ENCODE measurements around the gene FASTKD3.
A peak's percentile ranks its signal among the peaks of the same experiment; 100 is the strongest.

The FASTKD3 gene

DNA sequence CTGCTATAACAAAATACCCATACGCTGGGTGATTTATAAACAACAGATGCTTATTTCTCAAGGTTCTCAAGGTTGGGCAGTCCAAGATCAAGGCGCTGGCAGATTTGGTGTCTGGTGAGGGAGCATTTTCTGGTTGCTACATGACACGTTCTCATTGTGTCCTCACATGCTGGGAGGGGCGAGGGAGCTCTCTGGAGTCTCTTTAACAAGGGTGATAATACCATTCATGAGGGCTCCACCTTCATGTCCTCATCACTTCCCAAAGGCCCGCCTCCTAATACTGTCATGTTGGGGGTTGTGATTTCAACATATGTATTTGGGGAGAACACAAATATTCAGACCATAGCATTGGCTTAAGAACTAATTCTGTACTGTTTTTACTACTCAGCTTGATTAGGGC, 22.5 kb downstream of the FASTKD3 start:
- DNase-seq = no peak

DNA sequence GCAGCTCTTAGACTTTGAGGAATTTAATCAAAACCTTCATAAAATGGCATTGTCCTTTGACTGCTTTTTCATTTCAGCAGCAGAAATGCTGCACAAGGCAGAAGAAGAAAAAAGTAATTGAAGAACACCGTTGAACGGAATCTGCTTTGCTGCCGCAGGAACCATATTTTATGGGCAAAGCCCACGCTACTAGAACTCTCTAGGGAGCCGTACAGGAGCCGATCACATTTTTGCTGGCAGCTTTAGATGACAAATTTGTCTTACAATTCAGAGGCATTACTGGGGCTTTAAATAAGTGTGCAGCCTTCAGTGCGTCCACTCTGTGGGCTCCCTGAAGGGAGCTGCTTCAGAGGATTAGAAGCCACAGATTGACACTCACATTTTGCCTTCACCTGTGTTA, 23.3 kb downstream of the FASTKD3 start:
- DNase-seq = no peak

DNA sequence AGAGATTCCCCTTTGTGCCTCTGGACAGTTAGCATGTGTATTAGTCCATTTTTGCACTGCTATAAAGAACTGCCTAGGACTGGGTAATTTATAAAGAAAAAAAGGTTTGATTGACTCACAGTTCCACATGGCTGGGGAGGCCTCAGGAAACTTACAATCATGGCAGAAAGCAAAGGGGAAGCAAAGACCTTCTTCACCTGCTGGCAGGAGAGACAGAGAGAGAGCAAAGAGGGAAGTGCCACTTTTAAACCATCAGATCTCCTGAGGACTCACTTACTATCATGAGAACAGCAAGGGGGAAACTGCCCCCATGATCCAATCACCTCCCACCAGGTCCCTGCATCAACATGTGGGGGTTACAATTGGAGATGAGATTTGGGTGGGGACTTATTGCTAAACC, 23.9 kb downstream of the FASTKD3 start:
- DNase-seq = no peak

DNA sequence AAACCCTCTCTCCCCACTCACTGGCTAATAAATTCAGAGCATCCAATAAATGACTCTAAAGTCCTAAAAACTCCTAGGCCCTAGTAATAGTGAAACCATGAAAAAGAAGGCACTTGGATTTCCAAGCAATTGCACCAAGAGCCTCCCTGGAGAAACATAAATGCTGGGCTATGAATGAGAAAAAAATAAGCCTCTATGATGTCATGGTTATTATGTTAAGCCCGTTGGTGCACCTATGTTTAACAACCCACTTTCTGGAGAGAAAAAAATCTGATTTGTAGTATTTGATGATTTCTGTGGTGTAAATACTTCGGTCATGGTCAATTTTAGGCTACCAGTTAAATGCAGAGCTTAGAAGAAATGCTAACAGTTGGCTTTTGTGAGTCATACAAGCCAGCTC, 26.3 kb downstream of the FASTKD3 start:
- DNase-seq = no peak

DNA sequence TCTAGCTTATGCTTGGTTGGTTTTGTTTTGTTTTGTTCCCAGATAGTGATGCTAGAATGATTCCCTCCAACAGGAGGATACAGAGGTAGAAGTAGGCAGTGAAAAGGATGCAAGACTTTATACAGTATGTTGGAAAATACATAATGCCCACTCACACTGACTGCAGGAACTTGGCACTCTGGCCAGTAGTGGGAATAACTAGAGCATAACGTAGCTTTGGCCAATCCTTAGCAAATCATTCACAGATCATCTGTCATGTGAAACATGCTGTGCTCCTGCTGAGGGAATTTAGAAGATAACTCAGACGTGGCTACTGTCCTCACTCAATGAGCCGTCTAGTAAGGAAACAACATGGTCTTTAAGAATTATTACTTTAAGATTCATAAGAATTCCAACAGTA, 31.4 kb downstream of the FASTKD3 start:
- DNase-seq = no peak

DNA sequence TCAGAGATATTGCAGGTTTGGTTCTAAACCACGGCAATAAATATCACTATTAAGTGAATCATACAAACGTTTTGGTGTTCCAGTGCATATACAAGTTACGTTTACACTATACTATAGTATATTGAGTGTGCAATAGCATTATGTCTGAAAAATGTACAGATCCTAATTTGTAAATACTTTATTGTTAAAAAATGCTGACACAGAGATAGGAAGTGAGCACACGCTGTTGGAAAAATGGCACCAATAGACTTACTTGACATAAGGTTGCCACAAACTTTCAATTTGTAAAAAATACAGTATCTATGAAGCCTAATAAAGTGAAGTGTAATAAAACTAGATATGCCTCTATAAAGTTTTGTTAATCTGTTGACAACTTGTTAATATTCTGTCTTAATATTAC, 33.8 kb downstream of the FASTKD3 start:
- no peak for DNase-seq

DNA sequence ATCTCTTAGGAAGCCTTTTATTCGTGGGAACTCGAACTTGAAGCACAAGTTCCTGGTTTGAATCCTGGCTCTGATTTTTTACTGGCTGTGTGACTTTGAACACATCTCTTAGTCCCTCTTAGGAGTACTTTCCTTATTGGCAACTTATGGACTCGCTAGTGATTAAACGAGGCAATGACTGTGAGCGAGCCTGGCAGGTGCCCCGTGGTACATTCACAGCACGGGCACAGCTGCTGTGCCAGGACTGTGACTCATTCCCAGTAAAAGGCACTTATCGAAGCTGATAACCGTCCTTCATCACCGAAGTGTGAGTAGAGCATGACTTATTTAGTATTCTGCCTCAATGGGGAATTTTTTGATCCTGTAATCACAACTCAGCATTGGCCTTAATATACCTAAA, 40.6 kb downstream of the FASTKD3 start:
- no peak for DNase-seq

DNA sequence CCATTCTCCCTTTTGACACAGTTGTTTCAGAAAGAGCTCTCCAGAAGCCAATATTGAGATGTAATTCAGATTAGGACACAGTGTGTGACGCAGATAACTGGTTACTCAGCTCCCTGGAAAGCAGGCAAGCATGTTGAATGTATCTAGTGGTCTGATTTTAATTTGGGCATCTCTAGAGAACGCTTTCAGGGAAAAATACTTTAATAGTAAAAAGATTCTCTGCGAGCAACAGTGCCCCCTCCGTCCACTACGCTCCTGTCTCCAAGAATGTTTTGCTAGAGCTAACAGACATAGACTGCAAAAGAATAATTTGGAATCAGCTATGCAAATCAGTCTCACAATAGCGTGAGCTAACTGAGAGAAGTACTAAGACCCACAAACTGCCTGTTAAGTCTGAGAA, 41.2 kb downstream of the FASTKD3 start:
- DNase-seq = no peak

DNA sequence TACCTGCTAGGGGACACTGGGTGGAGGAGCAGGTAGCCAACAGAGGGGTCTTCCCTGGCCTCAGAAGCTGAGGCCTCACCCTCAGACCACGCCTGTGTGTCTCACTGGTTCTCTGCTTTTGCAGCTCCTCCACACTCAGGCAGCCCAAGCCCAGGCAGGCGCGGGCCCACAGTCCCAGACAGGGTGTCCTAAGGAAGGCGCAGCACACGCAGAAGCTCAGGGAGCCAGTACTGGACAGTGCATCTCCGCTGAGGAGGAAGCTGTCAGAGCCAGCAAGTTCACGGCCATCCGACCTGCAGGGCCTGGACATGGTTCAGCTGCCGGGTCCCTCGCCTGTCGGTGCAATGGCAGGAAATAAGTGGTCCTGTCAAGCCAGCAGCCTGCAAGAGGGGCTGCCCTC, 43.2 kb downstream of the FASTKD3 start:
- DNase-seq = no peak

DNA sequence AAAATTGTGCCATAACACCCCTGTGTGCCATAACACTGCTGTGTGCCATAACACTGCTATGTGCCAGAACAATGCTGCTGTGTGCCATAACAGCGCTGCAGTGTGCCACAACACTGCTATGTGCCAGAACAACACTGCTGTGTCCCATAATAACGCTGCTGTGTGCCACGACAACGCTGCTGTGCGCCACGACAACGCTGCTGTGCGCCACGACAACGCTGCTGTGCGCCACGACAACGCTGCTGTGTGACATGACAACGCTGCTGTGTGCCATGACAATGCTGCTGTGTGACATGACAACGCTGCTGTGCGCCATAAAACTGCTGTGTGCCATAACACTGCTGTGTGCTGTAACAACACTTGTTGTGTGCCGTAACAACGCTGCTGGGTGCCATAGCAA, 43.8 kb downstream of the FASTKD3 start:
- no peak for DNase-seq

DNA sequence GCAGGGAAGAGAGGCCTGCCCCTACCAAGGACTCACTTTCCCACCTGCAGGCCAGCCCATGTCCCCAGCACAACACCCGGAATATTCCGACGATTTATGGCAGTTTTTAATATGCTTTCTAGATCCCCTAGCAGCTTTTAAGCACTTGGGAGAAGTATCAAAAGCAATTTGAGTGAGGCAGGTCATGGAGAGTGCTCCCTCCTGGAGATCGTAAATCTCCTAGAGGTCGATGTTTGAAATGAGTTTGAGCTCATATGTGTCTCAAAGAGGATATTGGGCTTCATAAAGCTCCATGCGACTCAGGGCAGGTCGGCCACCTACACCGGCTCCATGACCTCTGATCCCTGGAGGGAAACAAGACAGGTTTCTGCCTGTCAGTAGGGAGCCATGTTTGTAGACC, 45.2 kb downstream of the FASTKD3 start:
- DNase-seq = no peak

DNA sequence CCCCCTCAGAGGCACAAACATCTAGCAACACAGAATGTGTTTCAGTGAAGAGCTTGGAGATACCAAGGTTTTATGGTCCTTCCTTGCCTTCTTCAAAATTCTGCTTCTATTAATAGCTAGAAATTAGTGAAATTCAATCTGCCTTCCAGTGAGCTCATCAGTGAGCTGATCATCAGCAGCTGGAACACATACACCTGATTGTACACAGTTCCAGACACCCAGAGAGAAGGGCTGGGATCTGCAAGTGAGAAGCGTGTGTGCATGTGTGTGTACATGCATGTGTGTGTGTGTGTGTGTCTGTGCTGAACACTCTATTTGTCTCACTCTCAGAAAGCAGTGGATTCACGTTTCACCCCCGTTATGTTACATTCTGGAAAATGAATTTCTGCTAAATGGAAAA, 46.4 kb downstream of the FASTKD3 start:
- DNase-seq = no peak

DNA sequence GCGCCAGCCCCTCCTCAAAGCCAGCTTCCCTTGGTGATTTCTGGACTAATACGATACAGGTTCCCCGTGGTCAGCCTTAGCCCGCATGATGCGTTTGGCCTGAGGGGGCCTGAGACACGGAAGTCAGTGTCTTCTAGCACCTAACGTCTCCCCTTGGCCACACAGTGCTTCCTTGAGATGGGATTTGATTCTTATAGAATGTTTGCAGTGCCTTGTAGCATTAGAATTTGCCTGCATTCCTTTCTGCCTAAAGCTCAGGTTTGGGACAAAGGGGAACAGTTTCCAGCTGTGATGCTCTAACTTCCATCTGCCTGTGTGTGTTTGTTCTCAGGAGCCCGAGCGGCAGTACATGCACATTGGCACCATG, 52.3 kb downstream of the FASTKD3 start:
- DNase-seq = no peak

DNA sequence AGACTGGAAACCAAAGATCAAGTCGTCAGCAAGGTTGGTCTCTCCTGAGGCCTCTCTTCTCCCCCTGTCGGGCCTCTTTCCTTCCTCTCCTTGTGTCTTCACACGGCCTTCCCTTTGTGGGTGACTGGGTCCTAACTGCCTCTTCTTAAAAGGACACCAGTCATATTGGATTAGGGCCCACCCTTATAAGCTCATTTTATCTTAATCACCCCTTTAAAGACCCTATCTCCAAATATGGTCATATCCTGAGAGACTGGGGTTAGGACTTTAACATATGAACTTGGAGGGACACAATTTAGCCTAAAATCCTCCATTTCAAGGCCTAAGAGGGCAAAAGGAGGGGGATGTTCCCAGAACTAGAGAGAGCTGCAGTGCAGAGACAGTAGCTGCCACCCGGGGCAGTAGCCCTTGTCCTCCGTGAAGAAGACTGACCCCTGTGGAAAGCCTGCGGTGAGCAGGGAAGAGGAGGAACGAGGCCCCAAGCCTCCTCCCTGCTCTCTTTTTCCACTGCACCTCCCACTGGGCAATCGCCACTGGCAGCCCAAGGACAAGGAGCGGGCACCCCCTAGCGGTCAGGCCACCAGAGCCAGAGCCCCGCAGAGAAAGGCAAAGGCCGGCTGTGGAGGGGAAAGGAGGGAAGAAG, 52.8 kb downstream of the FASTKD3 start:
- peak; percentile 38 for DNase-seq

DNA sequence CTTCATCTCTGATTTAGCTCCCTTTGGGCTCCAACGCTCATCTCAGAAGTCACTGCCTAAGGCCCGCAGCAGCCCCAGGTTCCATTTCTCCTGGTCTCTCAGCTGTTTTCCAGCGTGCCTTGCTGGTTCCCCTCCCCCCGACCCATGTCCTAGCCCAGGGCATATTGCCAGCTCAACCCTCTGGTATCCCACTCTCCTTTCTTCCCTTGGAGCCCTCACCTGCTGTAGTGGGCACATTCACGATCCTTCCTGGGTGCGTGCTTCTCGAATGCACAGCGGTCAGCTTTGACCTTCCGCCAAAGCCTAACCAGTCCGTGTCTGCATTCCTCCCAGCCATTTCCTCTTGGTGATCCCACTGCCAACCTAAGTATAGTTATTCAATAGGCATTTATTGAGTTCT, 54.0 kb downstream of the FASTKD3 start:
- no peak for DNase-seq

DNA sequence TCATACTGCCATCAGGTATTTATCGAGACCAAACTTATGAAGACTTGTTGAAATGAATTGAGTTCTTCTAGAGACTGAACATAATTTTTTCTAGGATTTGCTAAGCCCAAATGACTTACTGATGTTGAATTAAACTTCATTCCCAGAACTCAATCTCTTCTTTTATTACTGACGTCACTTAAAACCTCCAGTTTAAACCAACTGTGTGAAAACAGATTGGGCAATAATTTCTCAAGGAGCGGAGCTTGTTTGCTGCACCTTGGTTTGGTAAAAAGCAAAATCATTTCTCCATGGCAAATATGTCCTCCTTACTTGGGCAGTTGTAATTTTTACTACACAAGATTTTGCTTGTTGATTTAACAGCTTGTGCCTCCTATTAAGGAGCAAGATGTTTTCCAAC, 55.3 kb downstream of the FASTKD3 start:
- no peak for DNase-seq

DNA sequence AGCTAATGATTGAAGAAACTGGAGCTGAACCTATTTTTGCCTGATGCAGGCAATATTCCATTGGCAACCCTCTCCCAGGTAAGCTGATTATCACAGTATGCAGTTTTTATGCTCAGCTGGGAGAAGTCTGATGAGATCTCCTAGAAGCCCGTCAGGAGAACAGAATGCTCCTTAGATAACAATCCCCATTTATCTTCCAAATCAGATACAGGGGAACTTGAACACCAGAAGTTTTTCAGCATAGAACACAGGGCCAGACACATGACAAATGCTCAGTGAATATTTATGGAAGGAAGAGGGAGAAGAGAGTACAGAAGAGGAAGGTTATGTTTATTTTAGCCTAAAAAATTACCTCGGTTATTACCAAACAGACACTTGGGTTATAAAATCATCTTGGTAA, 55.8 kb downstream of the FASTKD3 start:
- no peak for DNase-seq

DNA sequence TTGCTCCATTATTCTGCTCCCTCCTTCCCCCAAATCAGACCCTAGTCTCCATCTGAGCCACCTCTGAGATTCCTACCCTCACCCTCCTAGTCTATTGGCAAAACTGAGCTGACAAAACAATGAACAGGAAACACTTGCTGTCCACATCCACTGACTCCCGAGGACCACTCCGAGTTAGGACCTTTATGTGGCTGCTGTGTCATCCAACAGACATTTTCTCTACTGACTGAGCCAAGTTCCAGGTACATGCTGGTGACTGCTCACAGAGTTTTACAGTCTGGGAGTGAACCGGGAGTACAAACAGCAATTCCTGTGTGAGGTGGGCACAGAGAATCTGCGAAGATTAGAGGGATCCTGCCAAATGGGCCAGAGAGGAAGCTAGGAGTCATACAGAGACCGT, 57.1 kb downstream of the FASTKD3 start:
- no peak for DNase-seq
